GM18498 (cell line): ENCODE data around the gene FADS1.
A peak's percentile ranks its signal among the peaks of the same experiment; 100 is the strongest.

Experiments
- ATAC-seq: cut with Tn5 transposase; IDR thresholded peaks from one replicate; pipeline ENCODE4 v1.9.1; 2021; ENCODE audit warnings: mild to moderate bottlenecking, moderate library complexity; ENCODE audit not compliant: unreplicated experiment

FADS1 gene

GRCh38 chr11:61778920-61779650 lies 37.7 kb downstream of the FADS1 start:
- ATAC-seq, result no peak

- ATAC-seq, result no peak
Measured at GRCh38 chr11:61778357-61778886, 38.4 kb downstream of the FADS1 start.

- no peak for ATAC-seq
Measured at GRCh38 chr11:61777234-61778090, 39.3 kb downstream of the FADS1 start.

- ATAC-seq, result peak; percentile 55
Measured at GRCh38 chr11:61776561-61777075, 40.2 kb downstream of the FADS1 start.

- no peak for ATAC-seq
Measured at GRCh38 chr11:61775606-61776554, 40.9 kb downstream of the FADS1 start.

- ATAC-seq, result no peak
Measured at GRCh38 chr11:61775106-61775505, 41.7 kb downstream of the FADS1 start.

GRCh38 chr11:61774411-61774810 lies 42.4 kb downstream of the FADS1 start:
- ATAC-seq, result no peak

- ATAC-seq, result no peak
Measured at GRCh38 chr11:61773809-61774208, 43.0 kb downstream of the FADS1 start.

GRCh38 chr11:61773356-61773755 lies 43.4 kb downstream of the FADS1 start:
- no peak for ATAC-seq

- ATAC-seq, result no peak
Measured at GRCh38 chr11:61771985-61772455, 44.8 kb downstream of the FADS1 start.

- no peak for ATAC-seq
Measured at GRCh38 chr11:61771195-61771894, 45.5 kb downstream of the FADS1 start.

GRCh38 chr11:61769946-61770683 lies 46.7 kb downstream of the FADS1 start:
- no peak for ATAC-seq

GRCh38 chr11:61769169-61769920 lies 47.5 kb downstream of the FADS1 start:
- no peak for ATAC-seq

- no peak for ATAC-seq
Measured at GRCh38 chr11:61768376-61769076, 48.3 kb downstream of the FADS1 start.

GRCh38 chr11:61766353-61766841 lies 50.4 kb downstream of the FADS1 start:
- ATAC-seq, result no peak

- no peak for ATAC-seq
Measured at GRCh38 chr11:61765550-61766253, 51.1 kb downstream of the FADS1 start.
